GM12878 (cell line): ENCODE measurements around the gene ERC1. TPM values are rescaled to one million over a fixed set of nuclear protein-coding genes. Genes with fewer than 3 reads are reported as not detected.

Experiments
- ATAC-seq: fragments of 200-7000 bp; cut with Tn5 transposase; 3 replicates; pipeline ENCODE4 v1.9.1; 2020; ENCODE audit warnings: mild to moderate bottlenecking, moderate library complexity
- BruUV-seq: library from RNA; stranded (reverse); fragments of 400-500 nt; replicated peaks from 2 replicates; lab custom pipeline; 2021; lab: Mats Ljungman, UMichigan
- CTCF ChIA-PET: fragments of 300-600 bp; sonication (Branson Sonifier 250); formaldehyde crosslinking; extraction: SDS; loops from one replicate; lab custom pipeline; 2021; ENCODE audit warnings: inconsistent platforms; lab: Yijun Ruan, JAX
- POLR2A ChIA-PET: fragments of 350-600 bp; formaldehyde crosslinking; extraction: SDS; loops from one replicate; lab custom pipeline; 2021; ENCODE audit warnings: inconsistent platforms; lab: Charles Lee
- RAD21 ChIA-PET: fragments of 300-600 bp; sonication (Branson Sonifier 250); formaldehyde crosslinking; loops from one replicate; lab custom pipeline; 2023; ENCODE audit warnings: antibody characterized with exemption; ENCODE audit not compliant: unreplicated experiment; lab: Charles Lee
- SMC1A ChIA-PET: fragments of 300-600 bp; sonication (Branson Sonifier 250); formaldehyde crosslinking; loops from one replicate; lab custom pipeline; 2023; ENCODE audit not compliant: unreplicated experiment, uncharacterized antibody; lab: Charles Lee
- DNase-seq: peaks from one replicate; pipeline ENCODE4 v3.0.0-alpha.2; 2011; ENCODE audit warnings: low read depth, low spot score
- FAIRE-seq: peaks from 3 replicates; lab custom pipeline; 2011; peaks lifted over from hg19 to GRCh38; lab: Jason Lieb, UNC
- H2AFZ ChIP-seq: 2 replicates; pipeline ENCODE4 v1.6.0; 2011; ENCODE audit warnings: low read depth, low read length, control low read depth; ENCODE audit not compliant: control insufficient read depth
- H3K27ac ChIP-seq: 2 replicates; pipeline ENCODE4 v1.5.1; 2011; ENCODE audit warnings: control low read depth; ENCODE audit not compliant: control insufficient read depth, insufficient read depth
- H3K27me3 ChIP-seq, 2 experiments: replicated peaks in 1 of 2; 2 replicates each; pipeline versions ENCODE4 v1.6.0 to v1.6.1; 2011; ENCODE audit warnings: low read length in 1 of 2; ENCODE audit not compliant: control insufficient read depth in 2 of 2, insufficient read depth in 2 of 2
- H3K36me3 ChIP-seq, 2 experiments: 2 replicates each; pipeline ENCODE4 v1.5.1; 2011; ENCODE audit warnings: low read length in 1 of 2; ENCODE audit not compliant: control insufficient read depth in 2 of 2, insufficient read depth in 2 of 2
- H3K4me1 ChIP-seq: 2 replicates; pipeline ENCODE4 v1.6.1; 2011; ENCODE audit warnings: mild to moderate bottlenecking, low read length, moderate library complexity, mixed read lengths; ENCODE audit not compliant: control insufficient read depth, insufficient read depth
- H3K4me2 ChIP-seq: 2 replicates; pipeline ENCODE4 v1.6.0; 2011; ENCODE audit warnings: control low read depth; ENCODE audit not compliant: control insufficient read depth, insufficient read depth
- H3K4me3 ChIP-seq: fragments of 200-600 bp; sonication (generic); 2 replicates; pipeline ENCODE4 v1.5.1; 2016
- H3K79me2 ChIP-seq: 2 replicates; pipeline ENCODE4 v1.6.0; 2011; ENCODE audit warnings: low read length; ENCODE audit not compliant: control insufficient read depth, insufficient read depth
- H3K9ac ChIP-seq: 2 replicates; pipeline ENCODE4 v1.8.0; 2011; ENCODE audit warnings: low read length, control low read depth, mixed read lengths; ENCODE audit not compliant: control insufficient read depth, insufficient read depth
- H3K9me3 ChIP-seq: replicated peaks from 3 replicates; pipeline ENCODE4 v1.5.1; 2011; ENCODE audit warnings: mild to moderate bottlenecking, low read length; ENCODE audit not compliant: control insufficient read depth, insufficient read depth
- H4K20me1 ChIP-seq: 2 replicates; pipeline ENCODE4 v1.6.0; 2011; ENCODE audit not compliant: control insufficient read depth, insufficient read depth
- CBX5 ChIP-seq: sonication (generic); IDR thresholded peaks from 2 replicates; pipeline ENCODE4 v1.6.1; 2016; ENCODE audit warnings: low read depth, moderate library complexity, mild to moderate bottlenecking, inconsistent platforms
- CHD4 ChIP-seq: fragments of 200-600 bp; sonication (generic); IDR thresholded peaks from 2 replicates; pipeline ENCODE4 v1.6.1; 2016; ENCODE audit warnings: mild to moderate bottlenecking
- CUX1 ChIP-seq: IDR thresholded peaks from 2 replicates; pipeline ENCODE4 v1.6.1; 2012; ENCODE audit warnings: improper control_type of control experiment, low read depth, low read length; ENCODE audit not compliant: insufficient replicate concordance
- IKZF2 ChIP-seq, 2 experiments: fragments of 450-650 bp; IDR thresholded peaks; 2 replicates each; pipeline ENCODE4 v1.6.1; 2017; ENCODE audit warnings: mild to moderate bottlenecking in 2 of 2, moderate library complexity in 2 of 2
- IRF3 ChIP-seq: fragments of 450-650 bp; IDR thresholded peaks from 2 replicates; pipeline ENCODE4 v1.6.1; 2014; ENCODE audit warnings: mild to moderate bottlenecking
- IRF4 ChIP-seq: IDR thresholded peaks from 2 replicates; pipeline ENCODE4 v1.6.1; 2011; ENCODE audit warnings: low read depth, low read length
- KLF5 ChIP-seq: fragments of 450-650 bp; IDR thresholded peaks from 2 replicates; pipeline ENCODE4 v1.6.1; 2014; ENCODE audit warnings: mild to moderate bottlenecking; ENCODE audit not compliant: partially characterized antibody
- NFIC ChIP-seq: IDR thresholded peaks from 2 replicates; pipeline ENCODE4 v1.6.1; 2012; ENCODE audit warnings: low read depth, mild to moderate bottlenecking, inconsistent platforms, low read length, moderate library complexity
- NFYB ChIP-seq: IDR thresholded peaks from 2 replicates; pipeline ENCODE4 v1.6.1; 2011; ENCODE audit warnings: low read depth, mild to moderate bottlenecking, low read length, improper control_type of control experiment, moderate library complexity; ENCODE audit not compliant: insufficient read depth
- PKNOX1 ChIP-seq: fragments of 450-650 bp; IDR thresholded peaks from 2 replicates; pipeline ENCODE4 v1.6.1; 2016; ENCODE audit warnings: mild to moderate bottlenecking
- SUZ12 ChIP-seq: fragments of 200-600 bp; sonication (generic); IDR thresholded peaks from one replicate; pipeline ENCODE4 v1.6.1; 2018; ENCODE audit warnings: antibody characterized with exemption, mild to moderate bottlenecking; ENCODE audit not compliant: unreplicated experiment
- USF2 ChIP-seq: IDR thresholded peaks from 2 replicates; pipeline ENCODE4 v1.6.1; 2011; ENCODE audit warnings: low read depth, low read length, improper control_type of control experiment, borderline replicate concordance
- ZNF207 ChIP-seq: fragments of 450-650 bp; IDR thresholded peaks from 2 replicates; pipeline ENCODE4 v1.6.1; 2014; ENCODE audit warnings: antibody characterized with exemption, mild to moderate bottlenecking, borderline replicate concordance
- ZNF217 ChIP-seq: fragments of 450-650 bp; IDR thresholded peaks from 2 replicates; pipeline ENCODE4 v1.6.1; 2017; ENCODE audit warnings: antibody characterized with exemption, mild to moderate bottlenecking
- ZNF24 ChIP-seq: fragments of 450-650 bp; IDR thresholded peaks from 2 replicates; pipeline ENCODE4 v1.6.1; 2017; ENCODE audit warnings: antibody characterized with exemption, mild to moderate bottlenecking
- WGBS: methylation state at CpG from one replicate; pipeline ENCODE4 v1.1.6; 2016; ENCODE audit warnings: low lambda C conversion rate; ENCODE audit not compliant: insufficient replicate concordance, insufficient coverage; ENCODE audit errors: missing lambda C conversion rate; 5-methylcytosine and 5-hydroxymethylcytosine counted together
- in situ Hi-C: fragments of 300-500 bp; cut with MboI; formaldehyde crosslinking; loops from 9 replicates; pipeline ENCODE4 v1.14.3; 2018; ENCODE audit warnings: mixed read lengths
- intact Hi-C: fragments of 100-400 bp; cut with micrococcal nuclease; formaldehyde crosslinking; loops from one replicate; pipeline ENCODE4 v1.14.2; 2022; ENCODE audit not compliant: unreplicated experiment
- polyA plus RNA-seq, 11 experiments: library from polyadenylated mRNA; depleted of rRNA in 4 of 11; unstranded in 6 of 11; stranded (reverse) in 5 of 11; fragments of >200 nt; fragmentation: Nextera tagmentation in 4 of 11; fragmentation: Illumina TruSeq in 1 of 11; extraction: Ambion mirVana in 4 of 11; extraction: Trizol in 1 of 11; gene quantifications; 1 replicate in 1 of 11; 2 replicates in 10 of 11; pipeline versions ENCODE4 v1.2.1 to v1.2.3, GENCODE V29; 2011 to 2016; ENCODE audit warnings: inconsistent platforms in 2 of 11, missing spikeins in 2 of 11, low read depth in 1 of 11
- total RNA-seq, 4 experiments: library from RNA; depleted of rRNA in 3 of 4; stranded (reverse); fragments of >200 nt in 3 of 4; fragmentation: Illumina TruSeq in 1 of 4; extraction: Trizol in 1 of 4; gene quantifications; 2 replicates each; pipeline versions ENCODE4 v1.2.1 to v1.2.3, GENCODE V29; 2013 to 2021

Gene ERC1
- total and polyA plus RNA-seq, 10 of the 15 experiments (the other 5 are each of a cell fraction or from before 2014, with no cell fraction given), result 0.75 to 8.0 (median 5.0) TPM

GRCh38 chr12:974271-974862 lies 16.7 kb upstream of the ERC1 start (continued):
- no peak for TF ChIP-seq IRF3
- TF ChIP-seq CHD4, result no peak
- TF ChIP-seq SUZ12, result no peak
- TF ChIP-seq IRF4, result no peak
- no peak for TF ChIP-seq IKZF2 (IDR thresholded peaks at IDR 0.05)
- TF ChIP-seq, all 136 proteins: peak for 0

GRCh38 chr12:976644-977043 lies 14.4 kb upstream of the ERC1 start:
- ChIA-PET POLR2A (no interaction called here), SMC1A (no interaction called here), RAD21 (no interaction called here), CTCF (no interaction called here)
- Histone ChIP-seq H3K4me2 (no peak overlapping the region), H3K4me1 (0 out of 2 replicates have a peak, but pooled peaks cover 2% of the 10 kb centered on the region), H3K4me3 (no peak overlapping the region), H2AFZ (no peak overlapping the region), H3K36me3 (no peaks in the 10 kb centered on the region), H3K27me3 (peaks cover 0 to 3% of the 10 kb centered on the region in 2 experiments; a peak in 1 of 4 replicates), H3K79me2 (no peaks in the 10 kb centered on the region), H3K27ac (no peak overlapping the region), H4K20me1 (no peaks in the 10 kb centered on the region; the same call in 1 of the 2 replicates), H3K9ac (no peak overlapping the region), H3K9me3 (no peaks in the 10 kb centered on the region; the same call in 2 of the 3 replicates)
- no peak for FAIRE-seq
- in situ Hi-C loops (no loop called here), intact Hi-C loops (no loop called here)
- no peak for DNase-seq
- WGBS, result 75% methylated on average over 6 of the region's 6 CpGs
- no peak for ATAC-seq
- TF ChIP-seq KLF5, result no peak
- no peak for TF ChIP-seq NFYB
- no peak for TF ChIP-seq NFIC
- TF ChIP-seq PKNOX1, result no peak
- TF ChIP-seq ZNF207, result no peak
- no peak for TF ChIP-seq CUX1
- TF ChIP-seq ZNF217, result no peak
- no peak for TF ChIP-seq USF2
- no peak for TF ChIP-seq ZNF24
- TF ChIP-seq CBX5, result no peak
- no TSS peak for BruUV-seq
